Nephron progenitor cell (in vitro differentiated cells): ENCODE results near the gene ZNF438.

ENCODE experiments used
- DNase-seq: peaks from one replicate; pipeline ENCODE4 v3.0.0; 2021
- H3K27ac Mint-ChIP-seq: 2 replicates; pipeline ENCODE4 v1.8.0; 2021; ENCODE audit warnings: mild to moderate bottlenecking, moderate library complexity, mixed read lengths
- H3K27me3 Mint-ChIP-seq: 2 replicates; pipeline ENCODE4 v1.8.0; 2021; ENCODE audit warnings: mild to moderate bottlenecking, low read depth, mixed read lengths; ENCODE audit not compliant: poor library complexity
- H3K36me3 Mint-ChIP-seq: 2 replicates; pipeline ENCODE4 v1.8.0; 2021; ENCODE audit warnings: low read depth, mixed read lengths
- H3K4me1 Mint-ChIP-seq: 2 replicates; pipeline ENCODE4 v1.8.0; 2021; ENCODE audit warnings: mixed read lengths
- H3K4me3 Mint-ChIP-seq: 2 replicates; pipeline ENCODE4 v1.8.0; 2021; ENCODE audit warnings: mild to moderate bottlenecking, moderate library complexity, mixed read lengths
- H3K9me3 Mint-ChIP-seq: 2 replicates; pipeline ENCODE4 v1.8.0; 2021; ENCODE audit warnings: mild to moderate bottlenecking, moderate library complexity, mixed read lengths
- TF ChIP-seq, protein P1 (sequence below): fragments of 200-600 bp; sonication (generic); IDR thresholded peaks from 2 replicates; pipeline ENCODE4 v1.5.0; 2021; ENCODE audit warnings: antibody characterized with exemption

Gene ZNF438

GRCh38 chr10:30928742-30929141 lies 102.9 kb downstream of the ZNF438 start:
- TF ChIP-seq, protein P1, sequence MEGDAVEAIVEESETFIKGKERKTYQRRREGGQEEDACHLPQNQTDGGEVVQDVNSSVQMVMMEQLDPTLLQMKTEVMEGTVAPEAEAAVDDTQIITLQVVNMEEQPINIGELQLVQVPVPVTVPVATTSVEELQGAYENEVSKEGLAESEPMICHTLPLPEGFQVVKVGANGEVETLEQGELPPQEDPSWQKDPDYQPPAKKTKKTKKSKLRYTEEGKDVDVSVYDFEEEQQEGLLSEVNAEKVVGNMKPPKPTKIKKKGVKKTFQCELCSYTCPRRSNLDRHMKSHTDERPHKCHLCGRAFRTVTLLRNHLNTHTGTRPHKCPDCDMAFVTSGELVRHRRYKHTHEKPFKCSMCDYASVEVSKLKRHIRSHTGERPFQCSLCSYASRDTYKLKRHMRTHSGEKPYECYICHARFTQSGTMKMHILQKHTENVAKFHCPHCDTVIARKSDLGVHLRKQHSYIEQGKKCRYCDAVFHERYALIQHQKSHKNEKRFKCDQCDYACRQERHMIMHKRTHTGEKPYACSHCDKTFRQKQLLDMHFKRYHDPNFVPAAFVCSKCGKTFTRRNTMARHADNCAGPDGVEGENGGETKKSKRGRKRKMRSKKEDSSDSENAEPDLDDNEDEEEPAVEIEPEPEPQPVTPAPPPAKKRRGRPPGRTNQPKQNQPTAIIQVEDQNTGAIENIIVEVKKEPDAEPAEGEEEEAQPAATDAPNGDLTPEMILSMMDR: no peak
- Mint-ChIP-seq H3K27ac (peak overlapping the region; percentile 92), H3K27me3 (peaks cover 3% of the 10 kb centered on the region), H3K4me1 (peaks cover 6% of the 10 kb centered on the region), H3K4me3 (no peak overlapping the region), H3K36me3 (peaks cover 46% of the 10 kb centered on the region), H3K9me3 (peaks cover 44% of the 10 kb centered on the region)
- DNase-seq: no peak

GRCh38 chr10:30918651-30919050 lies 113.0 kb downstream of the ZNF438 start:
- peaks cover 4% of the 10 kb centered on the region for H3K9me3 Mint-ChIP-seq
- no peak overlapping the region for H3K27ac Mint-ChIP-seq
- TF ChIP-seq, protein P1: no peak

DNA sequence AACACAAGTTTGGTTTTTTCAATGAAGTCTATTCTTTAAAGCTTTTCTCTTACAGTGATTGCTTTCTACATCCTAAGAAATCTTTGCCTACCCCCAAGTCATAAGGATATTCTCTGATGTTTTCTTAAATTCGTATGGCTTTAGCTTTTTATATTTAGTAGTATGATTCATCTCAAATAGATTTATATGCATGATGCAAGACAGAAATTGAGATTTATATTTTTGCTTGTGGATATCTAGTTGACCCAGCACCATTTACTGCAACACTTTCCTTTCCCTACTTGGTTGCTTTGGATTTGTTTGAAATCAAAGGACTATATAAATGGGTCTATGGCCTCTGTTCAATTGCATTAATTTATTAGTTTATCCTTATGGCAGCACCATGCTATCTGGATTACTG lies 113.9 kb downstream of the ZNF438 start:
- no peak for DNase-seq
- H3K4me1 Mint-ChIP-seq: no peaks in the 10 kb centered on the region
- no peaks in the 10 kb centered on the region for H3K36me3 Mint-ChIP-seq
- H3K27me3 Mint-ChIP-seq: peaks cover 3% of the 10 kb centered on the region
- H3K27ac Mint-ChIP-seq: no peak overlapping the region
- TF ChIP-seq, protein P1: no peak
- H3K4me3 Mint-ChIP-seq: no peak overlapping the region
- no peaks in the 10 kb centered on the region for H3K9me3 Mint-ChIP-seq

More at GRCh38 chr10:30918651-30919050, 113.0 kb downstream of the ZNF438 start:
- DNase-seq: no peak
- Mint-ChIP-seq H3K4me3 (no peak overlapping the region), H3K27me3 (peaks cover 3% of the 10 kb centered on the region), H3K36me3 (peaks cover 7% of the 10 kb centered on the region), H3K4me1 (no peaks in the 10 kb centered on the region)

- H3K27ac Mint-ChIP-seq: no peak overlapping the region
- H3K4me1 Mint-ChIP-seq: no peaks in the 10 kb centered on the region
- TF ChIP-seq, protein P1: no peak
- DNase-seq: no peak
- H3K9me3 Mint-ChIP-seq: no peaks in the 10 kb centered on the region
- H3K4me3 Mint-ChIP-seq: no peak overlapping the region
- peaks cover 3% of the 10 kb centered on the region for H3K27me3 Mint-ChIP-seq
- no peaks in the 10 kb centered on the region for H3K36me3 Mint-ChIP-seq
Measured at GRCh38 chr10:30917067-30917466, 114.6 kb downstream of the ZNF438 start.

DNA sequence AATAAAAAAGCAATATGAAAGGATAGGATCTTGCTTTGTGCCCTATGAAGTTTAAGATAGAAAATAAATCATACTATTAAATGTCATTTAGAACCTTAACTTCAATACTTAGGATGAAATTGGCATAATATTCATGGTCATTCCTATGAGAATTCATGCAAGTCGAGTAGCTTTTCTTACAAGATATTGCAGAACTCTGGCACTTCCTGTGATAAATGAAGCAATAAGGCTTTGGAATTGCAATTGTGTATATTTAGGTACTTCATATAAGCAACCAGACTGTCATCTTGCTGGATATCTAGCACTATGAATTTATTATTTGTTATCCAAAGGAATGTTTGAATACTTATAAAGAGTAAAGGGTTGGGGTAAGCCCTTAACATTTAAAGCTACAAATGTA lies 116.5 kb downstream of the ZNF438 start:
- TF ChIP-seq, protein P1: no peak
- Mint-ChIP-seq H3K4me3 (no peak overlapping the region), H3K27ac (no peak overlapping the region), H3K27me3 (peaks cover 3% of the 10 kb centered on the region), H3K9me3 (no peaks in the 10 kb centered on the region), H3K4me1 (no peaks in the 10 kb centered on the region), H3K36me3 (no peaks in the 10 kb centered on the region)
- DNase-seq: no peak

DNA sequence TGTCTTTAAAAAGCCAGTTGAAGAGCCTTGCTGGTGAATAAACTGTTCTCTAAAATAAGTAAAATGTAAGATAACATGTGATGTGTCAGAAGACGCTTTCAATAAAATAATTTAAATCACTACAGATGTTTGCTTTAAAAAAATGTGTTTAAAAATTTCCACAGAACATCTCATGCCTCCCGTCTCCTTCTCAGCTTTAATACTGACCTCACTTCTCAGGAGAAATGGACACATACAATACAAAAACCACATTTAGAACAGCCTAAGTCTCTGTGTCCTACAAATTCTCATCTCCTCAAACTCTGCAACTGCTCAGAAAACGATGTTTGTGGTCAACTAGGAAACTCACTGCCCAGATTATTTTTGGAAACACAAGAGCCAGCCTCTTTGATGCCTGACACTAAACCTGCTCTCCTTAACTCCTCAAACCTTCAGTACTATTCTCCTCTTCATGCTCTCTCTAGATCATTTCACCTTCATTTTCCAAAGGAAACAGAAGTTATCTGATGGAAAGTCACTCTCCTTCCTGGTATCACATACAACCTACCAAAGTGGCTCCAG lies 120.3 kb downstream of the ZNF438 start:
- TF ChIP-seq, protein P1: no peak
- Mint-ChIP-seq H3K27me3 (no peaks in the 10 kb centered on the region), H3K4me1 (no peaks in the 10 kb centered on the region), H3K27ac (no peak overlapping the region), H3K36me3 (peaks cover 3% of the 10 kb centered on the region), H3K9me3 (no peaks in the 10 kb centered on the region), H3K4me3 (no peak overlapping the region)
- DNase-seq: no peak
